Parathyroid adenoma (tissue), 2 donors: ENCODE measurements around the gene DCHS2.
A peak's percentile ranks its signal among the peaks of the same experiment; 100 is the strongest.

ENCODE experiments used
- H2AFZ ChIP-seq: fragments of 300-600 bp; sonication (generic); one replicate; pipeline ENCODE4 v1.7.0; 2017; ENCODE audit warnings: antibody characterized with exemption, mild to moderate bottlenecking
- H3K27ac ChIP-seq: fragments of 300-600 bp; sonication (generic); one replicate; pipeline ENCODE4 v1.7.0; 2017
- H3K27me3 ChIP-seq: fragments of 300-600 bp; sonication (generic); one replicate; pipeline ENCODE4 v1.7.0; 2017; ENCODE audit warnings: low read length; ENCODE audit not compliant: control insufficient read depth, insufficient read depth
- H3K36me3 ChIP-seq: fragments of 300-600 bp; sonication (generic); one replicate; pipeline ENCODE4 v1.7.0; 2017; ENCODE audit warnings: low read length; ENCODE audit not compliant: control insufficient read depth, insufficient read depth
- H3K4me1 ChIP-seq: fragments of 300-600 bp; sonication (generic); one replicate; pipeline ENCODE4 v1.7.0; 2017; ENCODE audit warnings: control low read depth
- H3K4me2 ChIP-seq: fragments of 300-600 bp; sonication (generic); one replicate; pipeline ENCODE4 v1.7.0; 2017; ENCODE audit warnings: low read length
- H3K4me3 ChIP-seq: fragments of 300-600 bp; sonication (generic); one replicate; pipeline ENCODE4 v1.7.0; 2017; ENCODE audit warnings: low read depth, low read length
- H3K79me2 ChIP-seq: fragments of 300-600 bp; sonication (generic); one replicate; pipeline ENCODE4 v1.7.0; 2017; ENCODE audit warnings: control low read depth
- H3K9ac ChIP-seq: fragments of 300-600 bp; sonication (generic); one replicate; pipeline ENCODE4 v1.7.0; 2017; ENCODE audit warnings: mild to moderate bottlenecking
- H3K9me3 ChIP-seq: fragments of 300-600 bp; sonication (generic); one replicate; pipeline ENCODE4 v1.7.0; 2017; ENCODE audit warnings: low read length; ENCODE audit not compliant: control insufficient read depth
- CTCF ChIP-seq: fragments of 300-600 bp; sonication (generic); IDR thresholded peaks from one replicate; pipeline ENCODE4 v1.7.0; 2017; ENCODE audit warnings: antibody characterized with exemption, mild to moderate bottlenecking
- donor health status: primary hyperparathyroidism.

DCHS2 gene

GRCh38 chr4:154335588-154335987 is 156.0 kb downstream of the DCHS2 start:
- no peak overlapping the region for H3K4me2 ChIP-seq
- peaks cover 3% of the 10 kb centered on the region for H3K27me3 ChIP-seq
- no peaks in the 10 kb centered on the region for H3K9me3 ChIP-seq
- no peak overlapping the region for H3K9ac ChIP-seq
- no peaks in the 10 kb centered on the region for H3K4me1 ChIP-seq
- H2AFZ ChIP-seq, result no peak overlapping the region
- TF ChIP-seq CTCF, result no peak
- no peaks in the 10 kb centered on the region for H3K36me3 ChIP-seq
- H3K79me2 ChIP-seq, result no peaks in the 10 kb centered on the region
- H3K27ac ChIP-seq, result no peak overlapping the region
- no peak overlapping the region for H3K4me3 ChIP-seq

- Histone ChIP-seq H3K27ac (no peak overlapping the region), H3K9ac (no peak overlapping the region), H3K4me1 (no peaks in the 10 kb centered on the region), H3K36me3 (no peaks in the 10 kb centered on the region), H3K4me3 (peak overlapping the region; percentile 35), H2AFZ (no peak overlapping the region), H3K79me2 (no peaks in the 10 kb centered on the region), H3K4me2 (peak overlapping the region; percentile 53), H3K27me3 (peaks cover 3% of the 10 kb centered on the region), H3K9me3 (no peaks in the 10 kb centered on the region)
- TF ChIP-seq CTCF, result no peak
Observed at GRCh38 chr4:154332681-154333421, 158.7 kb downstream of the DCHS2 start.

- Histone ChIP-seq H3K79me2 (no peaks in the 10 kb centered on the region), H3K4me3 (no peak overlapping the region), H3K27me3 (peaks cover 3% of the 10 kb centered on the region), H3K9ac (no peak overlapping the region), H3K4me2 (no peak overlapping the region), H2AFZ (no peak overlapping the region), H3K27ac (no peak overlapping the region), H3K4me1 (no peaks in the 10 kb centered on the region), H3K9me3 (no peaks in the 10 kb centered on the region), H3K36me3 (no peaks in the 10 kb centered on the region)
- TF ChIP-seq CTCF, result no peak
Observed at GRCh38 chr4:154329939-154330338, 161.7 kb downstream of the DCHS2 start.

GRCh38 chr4:154329268-154329868 is 162.2 kb downstream of the DCHS2 start:
- no peak overlapping the region for H2AFZ ChIP-seq
- H3K9ac ChIP-seq, result no peak overlapping the region
- no peak overlapping the region for H3K4me3 ChIP-seq
- H3K79me2 ChIP-seq, result no peaks in the 10 kb centered on the region
- no peaks in the 10 kb centered on the region for H3K9me3 ChIP-seq
- H3K4me2 ChIP-seq, result no peak overlapping the region
- no peak for TF ChIP-seq CTCF
- no peak overlapping the region for H3K27ac ChIP-seq
- H3K4me1 ChIP-seq, result no peaks in the 10 kb centered on the region
- no peaks in the 10 kb centered on the region for H3K36me3 ChIP-seq
- H3K27me3 ChIP-seq, result peaks cover 3% of the 10 kb centered on the region

- TF ChIP-seq CTCF, result no peak
Observed at GRCh38 chr4:154328030-154328429, 163.6 kb downstream of the DCHS2 start.

More at GRCh38 chr4:154328030-154328429, 163.6 kb downstream of the DCHS2 start:
- Histone ChIP-seq H3K4me2 (no peak overlapping the region), H3K27ac (no peak overlapping the region), H3K79me2 (no peaks in the 10 kb centered on the region), H3K4me1 (no peaks in the 10 kb centered on the region), H3K9me3 (no peaks in the 10 kb centered on the region), H3K4me3 (no peak overlapping the region), H3K27me3 (peaks cover 3% of the 10 kb centered on the region), H3K9ac (no peak overlapping the region), H2AFZ (no peak overlapping the region), H3K36me3 (no peaks in the 10 kb centered on the region)
